ENCODE measurements around the gene RPL22.

RPL22 gene

DNA sequence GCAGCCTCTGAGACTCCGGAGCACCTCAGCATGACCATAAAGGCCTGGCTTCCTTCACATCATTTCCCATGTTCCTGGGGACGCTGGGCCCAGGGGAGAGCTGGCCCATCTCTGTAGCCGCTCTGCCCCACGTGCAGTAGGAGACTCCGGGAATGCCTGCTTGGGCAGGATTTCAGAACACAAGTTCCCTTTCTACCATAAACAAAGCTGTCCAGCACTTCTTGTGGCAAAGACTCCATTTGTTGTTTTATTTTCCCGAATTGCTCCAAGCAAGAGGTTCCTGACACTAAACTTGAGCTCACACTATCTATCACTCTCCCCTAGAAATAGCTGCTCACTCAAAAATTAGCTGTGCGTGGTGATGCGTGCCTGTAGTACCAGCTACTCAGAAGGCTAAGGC lies 41.2 kb downstream of the RPL22 start:
- Histone ChIP-seq H3K4me3 (ENCODE audit: low read depth in 1 of 2, low read length in 2 of 2) (no peak overlapping the region), H3K79me2 (ENCODE audit: insufficient read depth, low read length) (no peaks in the 10 kb centered on the region), H3K36me3 (ENCODE audit: insufficient read depth, low read length) (no peaks in the 10 kb centered on the region), H2AFZ (ENCODE audit: low read depth, low read length) (no peak overlapping the region), H3K27ac (ENCODE audit: low read length) (no peak overlapping the region), H3K27me3 (ENCODE audit: insufficient read depth, low read length, poor library complexity) (no peaks in the 10 kb centered on the region), H3K4me1 (ENCODE audit: insufficient read depth, low read length) (no peaks in the 10 kb centered on the region), H3K9ac (ENCODE audit: low read depth, low read length) (no peak overlapping the region), H3K9me3 (ENCODE audit: insufficient read depth, low read length, severe bottlenecking) (no peaks in the 10 kb centered on the region), H3K4me2 (ENCODE audit: insufficient read depth, low read length) (no peak overlapping the region), H4K20me1 (ENCODE audit: insufficient read depth, low read length) (peaks cover 25% of the 10 kb centered on the region)
- ATAC-seq (ENCODE audit: insufficient read depth, low read depth), result no peak
- no peak for DNase-seq
- TF ChIP-seq, protein P1, sequence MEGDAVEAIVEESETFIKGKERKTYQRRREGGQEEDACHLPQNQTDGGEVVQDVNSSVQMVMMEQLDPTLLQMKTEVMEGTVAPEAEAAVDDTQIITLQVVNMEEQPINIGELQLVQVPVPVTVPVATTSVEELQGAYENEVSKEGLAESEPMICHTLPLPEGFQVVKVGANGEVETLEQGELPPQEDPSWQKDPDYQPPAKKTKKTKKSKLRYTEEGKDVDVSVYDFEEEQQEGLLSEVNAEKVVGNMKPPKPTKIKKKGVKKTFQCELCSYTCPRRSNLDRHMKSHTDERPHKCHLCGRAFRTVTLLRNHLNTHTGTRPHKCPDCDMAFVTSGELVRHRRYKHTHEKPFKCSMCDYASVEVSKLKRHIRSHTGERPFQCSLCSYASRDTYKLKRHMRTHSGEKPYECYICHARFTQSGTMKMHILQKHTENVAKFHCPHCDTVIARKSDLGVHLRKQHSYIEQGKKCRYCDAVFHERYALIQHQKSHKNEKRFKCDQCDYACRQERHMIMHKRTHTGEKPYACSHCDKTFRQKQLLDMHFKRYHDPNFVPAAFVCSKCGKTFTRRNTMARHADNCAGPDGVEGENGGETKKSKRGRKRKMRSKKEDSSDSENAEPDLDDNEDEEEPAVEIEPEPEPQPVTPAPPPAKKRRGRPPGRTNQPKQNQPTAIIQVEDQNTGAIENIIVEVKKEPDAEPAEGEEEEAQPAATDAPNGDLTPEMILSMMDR (IDR thresholded peaks at IDR 0.05; ENCODE audit: borderline replicate concordance, extremely low read depth, low read length, poor library complexity, severe bottlenecking), result no peak
- no peak for TF ChIP-seq EZH2 (IDR thresholded peaks at IDR 0.05; ENCODE audit: borderline replicate concordance, low read depth, low read length, severe bottlenecking)

DNA sequence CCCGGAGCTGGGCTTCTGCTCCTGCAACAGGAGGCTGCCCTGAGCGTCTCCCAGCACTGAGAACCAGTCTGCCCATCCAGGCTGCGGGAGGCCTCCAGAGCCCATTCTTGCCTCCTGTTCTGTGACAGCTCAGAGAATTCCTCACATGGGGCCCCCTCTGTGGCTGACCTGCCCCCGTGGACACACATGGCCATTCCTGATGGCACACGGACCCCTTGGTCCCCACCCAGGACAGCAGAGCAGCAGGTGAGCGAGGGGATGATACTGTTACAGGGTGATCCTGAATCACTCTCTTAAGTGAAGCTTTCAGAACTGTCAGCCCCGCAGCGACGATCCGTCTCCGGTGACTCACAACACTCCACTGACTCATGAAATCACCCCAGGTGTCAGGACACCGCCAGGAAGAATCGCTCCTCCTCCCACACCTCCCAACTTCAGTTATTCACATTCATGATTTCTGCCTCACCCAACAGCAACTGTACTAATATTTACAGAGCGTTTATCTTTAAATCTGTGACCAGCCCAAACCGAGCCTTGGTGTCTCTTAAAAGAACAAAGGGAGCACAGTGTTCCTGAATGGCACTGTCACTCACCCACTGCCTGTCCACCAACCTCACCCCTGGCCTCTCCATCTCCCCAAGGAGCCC lies 41.7 kb downstream of the RPL22 start:
- Histone ChIP-seq H3K36me3 (ENCODE audit: insufficient read depth, low read length) (no peaks in the 10 kb centered on the region), H3K4me3 (ENCODE audit: low read depth in 1 of 2, low read length in 2 of 2) (no peak overlapping the region), H3K9ac (ENCODE audit: low read depth, low read length) (no peak overlapping the region), H3K4me2 (ENCODE audit: insufficient read depth, low read length) (no peak overlapping the region), H2AFZ (ENCODE audit: low read depth, low read length) (no peak overlapping the region), H3K79me2 (ENCODE audit: insufficient read depth, low read length) (no peaks in the 10 kb centered on the region), H3K4me1 (ENCODE audit: insufficient read depth, low read length) (no peaks in the 10 kb centered on the region), H4K20me1 (ENCODE audit: insufficient read depth, low read length) (peaks cover 20% of the 10 kb centered on the region), H3K9me3 (ENCODE audit: insufficient read depth, low read length, severe bottlenecking) (no peaks in the 10 kb centered on the region), H3K27ac (ENCODE audit: low read length) (no peak overlapping the region), H3K27me3 (ENCODE audit: insufficient read depth, low read length, poor library complexity) (no peaks in the 10 kb centered on the region)
- ATAC-seq (ENCODE audit: insufficient read depth, low read depth), result no peak
- no peak for DNase-seq
- no peak for TF ChIP-seq EZH2 (IDR thresholded peaks at IDR 0.05; ENCODE audit: borderline replicate concordance, low read depth, low read length, severe bottlenecking)
- TF ChIP-seq, protein P1 (IDR thresholded peaks at IDR 0.05; ENCODE audit: borderline replicate concordance, extremely low read depth, low read length, poor library complexity, severe bottlenecking), result no peak

DNA sequence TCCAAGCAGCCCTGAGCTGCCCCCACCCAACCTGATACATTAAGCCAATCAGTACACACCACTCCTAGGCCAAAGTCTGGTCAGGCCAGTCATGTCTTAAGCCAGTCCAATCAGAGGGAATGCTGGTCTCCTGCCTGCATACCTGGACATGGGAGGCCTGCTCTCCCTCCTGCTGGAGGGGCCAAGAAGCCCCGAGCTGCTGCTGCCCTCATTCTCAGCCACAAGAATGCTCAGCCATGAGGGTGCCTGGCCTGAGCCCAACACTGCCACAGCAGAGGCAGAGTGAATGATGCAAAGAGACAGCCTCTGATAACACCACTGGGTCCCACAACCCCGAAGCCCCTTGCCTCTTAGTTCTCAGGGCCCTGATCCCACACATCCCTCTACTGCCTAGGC lies 42.3 kb downstream of the RPL22 start:
- Histone ChIP-seq H2AFZ (ENCODE audit: low read depth, low read length) (no peak overlapping the region), H3K27ac (ENCODE audit: low read length) (no peak overlapping the region), H3K9me3 (ENCODE audit: insufficient read depth, low read length, severe bottlenecking) (no peaks in the 10 kb centered on the region), H3K36me3 (ENCODE audit: insufficient read depth, low read length) (no peaks in the 10 kb centered on the region), H3K79me2 (ENCODE audit: insufficient read depth, low read length) (no peaks in the 10 kb centered on the region), H3K27me3 (ENCODE audit: insufficient read depth, low read length, poor library complexity) (no peaks in the 10 kb centered on the region), H3K4me1 (ENCODE audit: insufficient read depth, low read length) (no peaks in the 10 kb centered on the region), H3K4me2 (ENCODE audit: insufficient read depth, low read length) (no peak overlapping the region), H3K4me3 (ENCODE audit: low read depth in 1 of 2, low read length in 2 of 2) (no peak overlapping the region), H4K20me1 (ENCODE audit: insufficient read depth, low read length) (peaks cover 15% of the 10 kb centered on the region), H3K9ac (ENCODE audit: low read depth, low read length) (no peak overlapping the region)
- no peak for TF ChIP-seq EZH2 (IDR thresholded peaks at IDR 0.05; ENCODE audit: borderline replicate concordance, low read depth, low read length, severe bottlenecking)
- TF ChIP-seq, protein P1 (IDR thresholded peaks at IDR 0.05; ENCODE audit: borderline replicate concordance, extremely low read depth, low read length, poor library complexity, severe bottlenecking), result no peak
- ATAC-seq (ENCODE audit: insufficient read depth, low read depth) (no peak), DNase-seq (no peak)

All from DND-41 (cell line).